ENCODE results near the gene ARSA. TPM values are rescaled to one million over a fixed set of nuclear protein-coding genes. Genes with fewer than 3 reads are reported as not detected.

ARSA gene
- total RNA-seq, 4 donors from 2014 or later, result 37.0 to 51.3 (median 42.2) TPM

DNA sequence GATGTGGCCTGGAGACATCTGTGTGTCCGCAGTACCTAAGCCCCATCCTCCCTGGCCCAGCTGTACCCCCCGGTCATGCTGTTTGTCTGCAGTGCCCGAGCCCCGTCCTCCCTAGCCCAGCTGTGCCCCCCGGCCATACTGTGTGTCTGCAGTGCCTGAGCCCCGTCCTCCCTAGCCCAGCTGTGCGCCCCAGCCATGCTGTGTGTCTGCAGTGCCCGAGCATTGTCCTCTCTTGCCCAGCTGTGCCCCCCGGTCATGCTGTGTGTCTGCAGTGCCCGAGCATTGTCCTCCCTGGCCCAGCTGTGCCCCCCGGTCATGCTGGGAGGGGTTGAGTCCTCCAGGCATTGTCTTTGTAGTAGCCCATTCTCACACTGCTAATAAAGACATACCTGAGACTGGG lies 7.6 kb upstream of the ARSA start:
- DNase-seq (ENCODE audit: low spot score in 2 of 2), result peak in 1 of 2 donors; percentile 50
- TF ChIP-seq EP300 (IDR thresholded peaks at IDR 0.05), result no peak
- TF ChIP-seq CTCF (IDR thresholded peaks at IDR 0.05), result no peak
- TF ChIP-seq POLR2AphosphoS5 (IDR thresholded peaks at IDR 0.05), result no peak
- no peak for TF ChIP-seq POLR2A (IDR thresholded peaks at IDR 0.05)
- WGBS, result 94% methylated on average over 9 of the region's 11 CpGs
- Histone ChIP-seq H3K27me3 (no peaks in the 10 kb centered on the region), H3K27ac (no peak overlapping the region), H3K4me1 (no peaks in the 10 kb centered on the region), H3K36me3 (no peaks in the 10 kb centered on the region), H3K9me3 (no peaks in the 10 kb centered on the region), H3K4me3 (no peak overlapping the region)

- peak in 1 of 2 donors; percentile 29 for DNase-seq (ENCODE audit: low spot score in 2 of 2)
- WGBS, result 86% methylated on average over 11 of the region's 11 CpGs
- TF ChIP-seq POLR2A (IDR thresholded peaks at IDR 0.05) (no peak), EP300 (IDR thresholded peaks at IDR 0.05) (no peak), POLR2AphosphoS5 (IDR thresholded peaks at IDR 0.05) (no peak), CTCF (IDR thresholded peaks at IDR 0.05) (no peak)
Measured at GRCh38 chr22:50633771-50634170, 5.8 kb upstream of the ARSA start.

DNA sequence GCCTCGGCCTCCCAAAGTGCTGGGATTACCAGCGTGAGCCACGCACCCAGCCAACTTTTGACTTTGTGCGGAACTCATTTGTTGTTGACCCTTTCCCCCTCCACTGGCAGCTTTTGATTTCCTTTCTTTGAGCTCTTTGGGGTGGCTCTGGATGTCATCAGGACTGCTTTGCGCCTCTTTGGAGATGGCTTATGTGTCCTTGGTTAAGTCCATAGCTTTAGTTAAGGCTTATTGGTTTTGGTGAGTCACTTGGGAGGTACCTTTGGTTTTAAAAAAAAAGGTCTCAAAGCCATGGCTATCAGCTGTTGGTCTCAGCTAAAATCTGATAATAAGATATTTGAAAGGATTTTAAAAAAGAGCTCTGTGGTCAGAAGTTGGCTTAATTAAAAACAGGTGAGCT lies 5.1 kb upstream of the ARSA start:
- H3K27ac ChIP-seq, result no peak overlapping the region
- no peak overlapping the region for H3K4me3 ChIP-seq
- TF ChIP-seq EP300 (IDR thresholded peaks at IDR 0.05), result no peak
- TF ChIP-seq POLR2AphosphoS5 (IDR thresholded peaks at IDR 0.05), result no peak
- TF ChIP-seq CTCF (IDR thresholded peaks at IDR 0.05), result no peak
- no peak for TF ChIP-seq POLR2A (IDR thresholded peaks at IDR 0.05)
- peak in 1 of 2 donors; percentile 11 for DNase-seq (ENCODE audit: low spot score in 2 of 2)
- no peaks in the 10 kb centered on the region for H3K9me3 ChIP-seq
- WGBS, result 73% methylated on average over 5 of the region's 5 CpGs
- no peaks in the 10 kb centered on the region for H3K27me3 ChIP-seq
- H3K36me3 ChIP-seq, result no peaks in the 10 kb centered on the region
- H3K4me1 ChIP-seq, result peaks cover 17% of the 10 kb centered on the region

More at GRCh38 chr22:50633771-50634170, 5.8 kb upstream of the ARSA start:
- Histone ChIP-seq H3K27ac (no peak overlapping the region), H3K4me3 (no peak overlapping the region), H3K36me3 (no peaks in the 10 kb centered on the region), H3K9me3 (no peaks in the 10 kb centered on the region), H3K4me1 (peaks cover 11% of the 10 kb centered on the region), H3K27me3 (no peaks in the 10 kb centered on the region)

- peaks cover 12% of the 10 kb centered on the region for H3K36me3 ChIP-seq
- DNase-seq (ENCODE audit: low spot score in 2 of 2), result peak in 1 of 2 donors; percentile 45
- no peak overlapping the region for H3K4me3 ChIP-seq
- WGBS, result 77% methylated on average over 5 of the region's 5 CpGs
- H3K9me3 ChIP-seq, result no peaks in the 10 kb centered on the region
- H3K4me1 ChIP-seq, result peaks cover 32% of the 10 kb centered on the region
- TF ChIP-seq CTCF (IDR thresholded peaks at IDR 0.05) (no peak), POLR2A (IDR thresholded peaks at IDR 0.05) (no peak), POLR2AphosphoS5 (IDR thresholded peaks at IDR 0.05) (no peak), EP300 (IDR thresholded peaks at IDR 0.05) (no peak)
- H3K27me3 ChIP-seq, result no peaks in the 10 kb centered on the region
- no peak overlapping the region for H3K27ac ChIP-seq
Measured at GRCh38 chr22:50630376-50630775, 2.4 kb upstream of the ARSA start.

- DNase-seq (ENCODE audit: low spot score in 2 of 2), result peak; percentile 58 to 77
- Histone ChIP-seq H3K4me1 (peaks cover 32% of the 10 kb centered on the region), H3K9me3 (no peaks in the 10 kb centered on the region), H3K36me3 (peaks cover 12% of the 10 kb centered on the region), H3K27me3 (no peaks in the 10 kb centered on the region), H3K27ac (peak overlapping the region; percentile 68), H3K4me3 (peak overlapping the region; percentile 87)
- 51% methylated on average over 8 of the region's 16 CpGs for WGBS
- TF ChIP-seq POLR2A (IDR thresholded peaks at IDR 0.05) (no peak), EP300 (IDR thresholded peaks at IDR 0.05) (no peak), CTCF (IDR thresholded peaks at IDR 0.05) (no peak), POLR2AphosphoS5 (IDR thresholded peaks at IDR 0.05) (no peak)
Measured at GRCh38 chr22:50628543-50629134, 687 bp upstream of the ARSA start.
